Measurements from ENCODE around the gene GPATCH4. TPM values are rescaled to one million over a fixed set of nuclear protein-coding genes. Genes with fewer than 3 reads are reported as not detected.

GPATCH4 gene
- total RNA-seq, 2 experiments from 2014 or later: 35.3 to 36.3 TPM

DNA sequence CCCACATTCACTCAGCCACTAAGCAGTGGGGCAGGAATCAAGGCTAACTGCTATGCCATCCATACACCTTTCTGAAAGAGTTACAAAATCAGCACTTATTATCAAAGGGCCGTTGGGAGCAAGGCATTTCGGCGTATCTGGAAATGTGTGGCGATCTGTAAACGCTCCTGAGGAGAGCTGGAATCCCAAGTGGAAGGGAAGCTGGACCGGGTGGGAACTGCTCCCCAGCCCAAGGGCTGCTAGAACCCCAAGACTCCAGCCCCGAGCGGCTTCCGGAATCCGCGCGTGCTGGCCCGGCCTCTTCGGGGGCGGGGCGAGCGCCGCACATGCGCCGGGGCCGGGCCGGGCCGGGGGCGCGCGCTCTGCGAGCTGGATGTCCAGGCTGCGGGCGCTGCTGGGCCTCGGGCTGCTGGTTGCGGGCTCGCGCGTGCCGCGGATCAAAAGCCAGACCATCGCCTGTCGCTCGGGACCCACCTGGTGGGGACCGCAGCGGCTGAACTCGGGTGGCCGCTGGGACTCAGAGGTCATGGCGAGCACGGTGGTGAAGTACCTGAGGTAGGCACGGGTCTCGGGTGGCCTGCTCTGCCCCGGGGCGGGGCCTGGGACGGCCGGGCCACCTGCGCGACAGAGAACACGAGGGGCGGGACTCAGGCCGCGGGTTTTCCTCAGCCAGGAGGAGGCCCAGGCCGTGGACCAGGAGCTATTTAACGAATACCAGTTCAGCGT, 9.7 kb downstream of the GPATCH4 start, which contains the start of gene NAXE:
TSS of gene NAXE (plus strand) at position 345 of the 726 bp plus-strand sequence. CDS start at position 374, 29 bp downstream.
- H3K27me3 ChIP-seq (ENCODE audit: control insufficient read depth in 1 of 2, insufficient read depth in 2 of 2, low read length in 2 of 2): no peaks in the 10 kb centered on the region
- TF ChIP-seq CTCF (IDR thresholded peaks at IDR 0.05): no peak
- H3K36me3 ChIP-seq (ENCODE audit: insufficient read depth, low read length): peaks cover 36% of the 10 kb centered on the region
- DNase-seq (peak; percentile 43 to 87 (median 66)), ATAC-seq (ENCODE audit: poor library complexity) (peak; percentile 96)
- POLR2A ChIA-PET: interaction anchor here (0.6 to 2.7 kb wide), 17 partner anchors 8 to 1608 kb away, joined by 3 to 36 read pairs (median 4); partner anchors contain the start of genes GPATCH4, MEF2D and PRCC
- peak within 1 kb of the TSS; percentile 37 to 40 for H3K27ac ChIP-seq (ENCODE audit: low read depth in 1 of 2, low read length in 2 of 2)
- H3K27ac Mint-ChIP-seq: peak within 1 kb of the TSS; percentile 89
- H3K4me3 Mint-ChIP-seq: peak within 1 kb of the TSS; percentile 90
- H3K4me1 ChIP-seq (ENCODE audit: insufficient read depth, low read length): peaks cover 26% of the 10 kb centered on the region
- H3K4me3 ChIP-seq (ENCODE audit: low read length): peak within 1 kb of the TSS; percentile 78
- no peaks in the 10 kb centered on the region for H3K9me3 Mint-ChIP-seq
- H3K27me3 Mint-ChIP-seq: no peaks in the 10 kb centered on the region
- H3K36me3 Mint-ChIP-seq (ENCODE audit: low read depth): peaks cover 38% of the 10 kb centered on the region
- no peaks in the 10 kb centered on the region for H3K9me3 ChIP-seq (ENCODE audit: control insufficient read depth in 1 of 2, insufficient read depth in 1 of 2, low read length in 2 of 2)
- intact Hi-C loops (cut with DNase I, micrococcal nuclease): loop anchor here in 1 of 2 experiments (1.0 kb wide), 1 partner anchor 10 kb away; the partner anchor contains the start of gene GPATCH4
- peaks cover 28% of the 10 kb centered on the region for H3K4me1 Mint-ChIP-seq (ENCODE audit: low read depth)
- CTCF ChIA-PET: interaction anchor here (0.7 to 1.9 kb wide), 6 partner anchors 17 to 206 kb away, joined by 3 to 12 read pairs (median 6); no protein-coding TSS in a partner anchor

DNA sequence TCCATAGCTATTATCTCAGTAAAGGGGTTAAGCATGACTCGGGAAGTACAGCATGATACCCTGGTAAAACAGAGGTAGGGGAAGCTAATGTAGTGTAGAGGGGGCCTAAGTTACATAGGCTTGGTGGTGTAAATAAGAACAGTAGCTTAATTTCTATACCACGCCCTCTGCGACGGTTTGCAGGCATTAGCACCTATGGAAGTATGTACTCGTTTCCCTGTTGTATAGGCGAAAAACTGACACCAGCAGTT, 10.2 kb downstream of the GPATCH4 start:
- Mint-ChIP-seq H3K27me3 (no peaks in the 10 kb centered on the region), H3K36me3 (ENCODE audit: low read depth) (peaks cover 34% of the 10 kb centered on the region), H3K4me1 (ENCODE audit: low read depth) (peaks cover 28% of the 10 kb centered on the region), H3K27ac (peak overlapping the region; percentile 89), H3K9me3 (no peaks in the 10 kb centered on the region), H3K4me3 (peak overlapping the region; percentile 90)
- Histone ChIP-seq H3K27me3 (ENCODE audit: control insufficient read depth in 1 of 2, insufficient read depth in 2 of 2, low read length in 2 of 2) (no peaks in the 10 kb centered on the region), H3K4me1 (ENCODE audit: insufficient read depth, low read length) (peaks cover 26% of the 10 kb centered on the region), H3K9me3 (ENCODE audit: control insufficient read depth in 1 of 2, insufficient read depth in 1 of 2, low read length in 2 of 2) (no peaks in the 10 kb centered on the region), H3K27ac (ENCODE audit: low read depth in 1 of 2, low read length in 2 of 2) (peak overlapping the region; percentile 33), H3K4me3 (ENCODE audit: low read length) (peak overlapping the region; percentile 78), H3K36me3 (ENCODE audit: insufficient read depth, low read length) (peaks cover 31% of the 10 kb centered on the region)
- POLR2A ChIA-PET: interaction anchor here (0.6 to 2.7 kb wide), 14 partner anchors 8 to 1607 kb away, joined by 3 to 36 read pairs (median 4); partner anchors contain the start of genes GPATCH4, MEF2D and PRCC
- TF ChIP-seq CTCF (IDR thresholded peaks at IDR 0.05): no peak
- intact Hi-C loops (cut with DNase I, micrococcal nuclease): loop anchor here in 1 of 2 experiments (1.0 kb wide), 1 partner anchor 10 kb away; the partner anchor contains the start of gene GPATCH4
- DNase-seq (no peak), ATAC-seq (ENCODE audit: poor library complexity) (no peak)
- CTCF ChIA-PET: interaction anchor here (1.0 to 1.9 kb wide), 5 partner anchors 17 to 205 kb away, joined by 3 to 12 read pairs (median 6); no protein-coding TSS in a partner anchor

GRCh38 chr1:156590326-156591180, 10.7 kb downstream of the GPATCH4 start:
- H3K4me1 Mint-ChIP-seq (ENCODE audit: low read depth): peaks cover 28% of the 10 kb centered on the region
- TF ChIP-seq CTCF (IDR thresholded peaks at IDR 0.05): no peak
- H3K36me3 ChIP-seq (ENCODE audit: insufficient read depth, low read length): peaks cover 26% of the 10 kb centered on the region
- peak overlapping the region; percentile 78 for H3K4me3 ChIP-seq (ENCODE audit: low read length)
- H3K9me3 ChIP-seq (ENCODE audit: control insufficient read depth in 1 of 2, insufficient read depth in 1 of 2, low read length in 2 of 2): no peaks in the 10 kb centered on the region
- ChIA-PET CTCF (interaction anchor here (1.0 to 2.5 kb wide), 6 partner anchors 18 to 205 kb away, joined by 3 to 12 read pairs (median 6); no protein-coding TSS in a partner anchor), POLR2A (interaction anchor here (0.9 to 2.7 kb wide), 11 partner anchors 9 to 135 kb away, joined by 3 to 36 read pairs (median 5); partner anchors contain the start of genes GPATCH4 and MEF2D)
- H3K4me1 ChIP-seq (ENCODE audit: insufficient read depth, low read length): peaks cover 26% of the 10 kb centered on the region
- peak overlapping the region; percentile 33 for H3K27ac ChIP-seq (ENCODE audit: low read depth in 1 of 2, low read length in 2 of 2)
- DNase-seq: no peak
- peak overlapping the region; percentile 90 for H3K4me3 Mint-ChIP-seq
- peak overlapping the region; percentile 89 for H3K27ac Mint-ChIP-seq
- no peaks in the 10 kb centered on the region for H3K9me3 Mint-ChIP-seq
- peaks cover 31% of the 10 kb centered on the region for H3K36me3 Mint-ChIP-seq (ENCODE audit: low read depth)
- no peak for ATAC-seq (ENCODE audit: poor library complexity)
- no peaks in the 10 kb centered on the region for H3K27me3 ChIP-seq (ENCODE audit: control insufficient read depth in 1 of 2, insufficient read depth in 2 of 2, low read length in 2 of 2)
- no peaks in the 10 kb centered on the region for H3K27me3 Mint-ChIP-seq
- intact Hi-C loops (cut with DNase I, micrococcal nuclease): loop anchor here in 1 of 2 experiments (1.0 kb wide), 1 partner anchor 11 kb away; the partner anchor contains the start of gene GPATCH4
